ENCODE data around the gene IL15RA.
"Not testable (repeated sequence)": the region's sequence is repeated elsewhere in the genome, so short reads cannot be mapped to it uniquely, and the experiment has no call there.

IL15RA gene

DNA sequence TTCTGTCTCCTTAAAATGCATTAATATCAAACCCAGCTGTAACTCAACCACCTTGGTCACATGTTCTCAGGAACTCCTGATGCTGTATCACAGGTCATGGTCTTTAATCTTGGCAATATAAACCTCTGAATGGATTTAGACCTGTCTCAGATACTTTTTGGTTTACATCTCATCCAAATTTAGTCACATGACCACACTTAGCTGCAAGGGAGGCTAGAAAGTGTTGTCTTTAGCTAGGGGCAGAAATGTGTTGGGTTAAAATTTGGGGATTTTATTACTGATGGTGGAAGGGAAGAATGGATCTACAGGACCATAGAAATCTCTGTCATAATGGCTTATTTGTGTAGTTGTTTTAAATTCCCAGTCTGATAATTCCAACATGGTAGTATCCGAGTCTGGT lies 29.6 kb upstream of the IL15RA start:
- no peak overlapping the region for H3K4me2 ChIP-seq
- no peak for TF ChIP-seq Cebpa-rat (IDR thresholded peaks at IDR 0.05)
- no peaks in the 10 kb centered on the region for H4K20me1 ChIP-seq
- no peak overlapping the region for H3K4me3 ChIP-seq
- H3K36me3 ChIP-seq: no peaks in the 10 kb centered on the region
- peaks cover 33% of the 10 kb centered on the region for H3K9me3 ChIP-seq
- no peaks in the 10 kb centered on the region for H3K27me3 ChIP-seq
- no peak overlapping the region for H3K27ac ChIP-seq
- H3K9ac ChIP-seq: no peak overlapping the region
- peaks cover 11% of the 10 kb centered on the region for H3K4me1 ChIP-seq

DNA sequence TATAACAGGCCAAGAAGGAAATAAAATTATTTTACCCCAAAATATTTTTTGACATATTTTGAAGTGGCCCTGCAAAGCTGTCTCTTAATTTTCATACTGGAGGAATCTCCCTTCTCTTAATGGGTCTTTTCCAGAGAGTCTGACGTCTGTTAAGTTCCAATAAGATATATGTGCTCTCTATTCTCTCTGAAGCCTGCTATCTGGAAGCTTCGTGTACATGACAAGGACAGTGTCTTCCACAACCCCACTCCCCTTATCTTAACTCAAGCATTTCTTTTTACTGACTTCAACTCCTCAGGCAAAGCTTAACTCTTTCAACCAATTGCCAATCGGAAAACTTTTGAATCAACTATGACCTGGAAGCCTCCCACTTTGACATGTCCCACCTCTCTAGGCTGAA lies 29.2 kb upstream of the IL15RA start:
- H3K27ac ChIP-seq: no peak overlapping the region
- H3K9ac ChIP-seq: no peak overlapping the region
- H3K4me2 ChIP-seq: no peak overlapping the region
- H3K27me3 ChIP-seq: no peaks in the 10 kb centered on the region
- no peaks in the 10 kb centered on the region for H4K20me1 ChIP-seq
- peaks cover 33% of the 10 kb centered on the region for H3K9me3 ChIP-seq
- H3K4me3 ChIP-seq: no peak overlapping the region
- no peak for TF ChIP-seq Cebpa-rat (IDR thresholded peaks at IDR 0.05)
- peaks cover 10% of the 10 kb centered on the region for H3K4me1 ChIP-seq
- H3K36me3 ChIP-seq: no peaks in the 10 kb centered on the region

GRCh38 chr10:6005856-6006395 lies 28.6 kb upstream of the IL15RA start:
- TF ChIP-seq Cebpa-rat (IDR thresholded peaks at IDR 0.05): no peak
- Histone ChIP-seq H3K9me3 (peaks cover 33% of the 10 kb centered on the region), H3K4me3 (no peak overlapping the region), H3K4me1 (peaks cover 6% of the 10 kb centered on the region), H3K27ac (no peak overlapping the region), H3K27me3 (no peaks in the 10 kb centered on the region), H3K9ac (no peak overlapping the region), H3K4me2 (no peak overlapping the region), H3K36me3 (no peaks in the 10 kb centered on the region), H4K20me1 (no peaks in the 10 kb centered on the region)

DNA sequence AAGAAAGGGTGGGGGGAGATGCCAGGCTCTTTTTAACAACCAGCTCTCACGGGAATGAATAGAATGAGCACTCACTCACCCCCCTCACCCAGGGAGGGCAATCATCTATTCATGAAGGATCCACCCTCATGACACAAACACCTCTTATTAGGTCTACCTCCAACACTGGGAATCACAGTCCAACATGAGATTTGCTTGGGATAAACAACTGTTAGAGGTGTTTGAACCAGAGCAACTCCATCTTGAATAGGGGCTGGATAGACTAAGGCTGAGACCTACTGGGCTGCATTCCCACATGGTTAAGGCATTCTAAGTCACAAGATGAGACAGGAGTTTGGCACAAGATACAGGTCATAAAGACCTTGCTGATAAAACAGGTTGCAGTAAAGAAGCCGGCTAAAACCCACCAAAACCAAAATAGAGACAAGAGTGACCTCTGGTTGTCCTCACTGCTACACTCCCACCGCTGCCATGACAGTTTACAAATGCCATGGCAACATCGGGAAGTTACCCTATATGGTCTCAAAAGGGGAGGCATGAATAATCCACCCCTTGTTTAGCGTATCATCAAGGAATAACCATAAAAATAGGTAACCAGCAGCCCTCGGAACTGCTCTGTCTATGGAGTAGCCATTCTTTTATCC lies 27.9 kb upstream of the IL15RA start:
- H3K4me2 ChIP-seq, H3K9ac ChIP-seq, H3K27ac ChIP-seq, H4K20me1 ChIP-seq, H3K4me1 ChIP-seq, H3K36me3 ChIP-seq, H3K27me3 ChIP-seq, H3K4me3 ChIP-seq: not testable (repeated sequence)
- peaks cover 33% of the 10 kb centered on the region for H3K9me3 ChIP-seq

DNA sequence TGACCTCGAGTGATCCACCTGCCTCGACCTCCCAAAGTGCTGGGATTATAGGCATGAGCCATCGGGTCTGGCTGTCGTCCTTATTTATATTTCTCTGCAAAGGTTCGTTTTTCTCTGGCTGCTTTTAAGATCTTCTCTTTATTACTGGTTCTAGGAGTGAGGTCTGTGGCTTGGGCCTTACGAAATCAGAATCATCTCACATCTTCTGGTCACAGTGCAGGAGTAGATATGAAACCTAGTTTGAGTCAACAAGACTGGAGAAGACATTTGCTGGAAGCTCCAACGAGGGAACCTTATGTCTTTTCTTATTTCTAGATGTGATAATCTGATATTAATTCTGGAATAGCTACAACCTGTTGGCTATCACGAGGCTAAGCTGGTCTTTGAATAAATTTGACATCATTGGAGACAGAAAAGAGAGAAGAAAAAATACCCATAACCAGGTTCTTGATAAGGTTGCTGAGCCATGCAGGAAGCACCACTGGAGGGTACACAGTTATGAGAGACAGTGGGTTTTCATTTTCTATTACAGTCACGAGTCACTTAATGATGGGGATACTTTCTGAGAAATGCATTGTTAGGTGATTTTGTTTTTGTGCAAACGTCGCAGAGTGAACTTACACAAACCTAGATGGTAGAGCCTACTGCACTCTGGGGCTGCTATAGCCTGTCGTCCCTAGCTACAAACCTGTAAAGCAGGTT lies 25.6 kb upstream of the IL15RA start:
- Histone ChIP-seq H3K36me3 (no peaks in the 10 kb centered on the region), H3K4me2 (no peak overlapping the region), H4K20me1 (no peaks in the 10 kb centered on the region), H3K9ac (no peak overlapping the region), H3K4me1 (peaks cover 6% of the 10 kb centered on the region; the same call in 1 of the 2 replicates), H3K27ac (no peak overlapping the region), H3K9me3 (peaks cover 14% of the 10 kb centered on the region), H3K27me3 (no peaks in the 10 kb centered on the region), H3K4me3 (no peak overlapping the region)
- no peak for TF ChIP-seq Cebpa-rat (IDR thresholded peaks at IDR 0.05)

- Histone ChIP-seq H3K9ac (no peak overlapping the region), H3K4me1 (peaks cover 6% of the 10 kb centered on the region; the same call in 1 of the 2 replicates), H4K20me1 (no peaks in the 10 kb centered on the region), H3K27ac (no peak overlapping the region), H3K27me3 (no peaks in the 10 kb centered on the region), H3K36me3 (no peaks in the 10 kb centered on the region), H3K4me2 (no peak overlapping the region), H3K9me3 (no peaks in the 10 kb centered on the region), H3K4me3 (no peak overlapping the region)
- TF ChIP-seq Cebpa-rat (IDR thresholded peaks at IDR 0.05): no peak
These were observed 22.3 kb upstream of the IL15RA start for GRCh38 chr10:5999440-6000165.

DNA sequence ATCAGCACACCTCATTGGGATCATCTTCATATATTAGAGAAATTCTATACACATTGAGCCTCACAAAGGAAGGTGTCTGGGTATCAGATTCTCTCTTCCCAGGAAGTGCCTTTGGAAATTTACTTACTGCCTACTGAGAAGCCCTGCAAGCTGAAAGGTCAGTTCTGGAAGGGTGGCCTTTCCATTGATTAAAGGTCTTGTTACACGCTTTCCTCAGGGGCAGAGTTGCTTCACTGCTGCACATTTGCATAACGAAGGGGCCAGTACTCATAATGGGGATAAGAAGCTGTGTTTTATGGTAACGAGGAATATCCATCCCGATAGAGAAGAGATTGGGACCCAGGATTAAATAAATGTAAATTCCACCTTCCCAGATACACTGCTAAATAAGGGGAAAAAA lies 19.4 kb upstream of the IL15RA start:
- H3K27ac ChIP-seq: no peak overlapping the region

GRCh38 chr10:5992398-5992797 lies 15.1 kb upstream of the IL15RA start:
- Histone ChIP-seq H3K27me3 (no peaks in the 10 kb centered on the region), H3K4me2 (no peak overlapping the region)

More for the DNA sequence above, 19.4 kb upstream of the IL15RA start:
- H3K4me1 ChIP-seq: peaks cover 4% of the 10 kb centered on the region; the same call in 1 of the 2 replicates
- no peaks in the 10 kb centered on the region for H3K27me3 ChIP-seq
- H3K4me2 ChIP-seq: no peak overlapping the region
- H3K9ac ChIP-seq: no peak overlapping the region
- H3K9me3 ChIP-seq: peaks cover 7% of the 10 kb centered on the region
- H3K36me3 ChIP-seq: no peaks in the 10 kb centered on the region
- H3K4me3 ChIP-seq: no peak overlapping the region
- no peak for TF ChIP-seq Cebpa-rat (IDR thresholded peaks at IDR 0.05)
- H4K20me1 ChIP-seq: no peaks in the 10 kb centered on the region

DNA sequence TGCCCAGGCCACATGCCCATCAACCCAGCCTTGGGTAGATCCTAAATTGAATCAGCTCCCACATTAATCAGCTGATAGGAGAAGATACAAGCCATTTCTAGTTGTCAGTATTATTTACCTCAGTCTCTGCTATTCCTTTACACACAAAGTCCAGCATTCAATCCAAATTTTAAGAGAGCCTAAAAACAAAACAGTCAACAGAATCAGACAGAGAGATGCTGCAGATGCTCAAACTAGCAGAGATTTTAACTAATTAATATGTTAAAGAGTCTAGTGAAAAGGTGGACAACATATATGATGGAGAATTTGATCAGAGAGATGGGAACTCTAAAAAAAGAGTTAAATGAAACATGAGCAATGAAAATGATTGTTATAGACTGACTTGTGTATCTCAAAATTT lies 14.4 kb upstream of the IL15RA start:
- no peaks in the 10 kb centered on the region for H3K4me1 ChIP-seq
- no peaks in the 10 kb centered on the region for H3K36me3 ChIP-seq
- no peak overlapping the region for H3K4me3 ChIP-seq
- H3K27ac ChIP-seq: no peak overlapping the region
- no peak overlapping the region for H3K4me2 ChIP-seq
- no peak overlapping the region for H3K9ac ChIP-seq
- H4K20me1 ChIP-seq: no peaks in the 10 kb centered on the region
- H3K9me3 ChIP-seq: peaks cover 14% of the 10 kb centered on the region
- no peaks in the 10 kb centered on the region for H3K27me3 ChIP-seq
- no peak for TF ChIP-seq Cebpa-rat (IDR thresholded peaks at IDR 0.05)

More at GRCh38 chr10:5992398-5992797, 15.1 kb upstream of the IL15RA start:
- Histone ChIP-seq H3K4me3 (no peak overlapping the region), H3K36me3 (no peaks in the 10 kb centered on the region), H4K20me1 (no peaks in the 10 kb centered on the region), H3K9ac (no peak overlapping the region), H3K27ac (no peak overlapping the region), H3K4me1 (no peaks in the 10 kb centered on the region), H3K9me3 (peaks cover 14% of the 10 kb centered on the region)
- no peak for TF ChIP-seq Cebpa-rat (IDR thresholded peaks at IDR 0.05)

- H3K4me2 ChIP-seq: no peak overlapping the region
- TF ChIP-seq Cebpa-rat (IDR thresholded peaks at IDR 0.05): no peak
- H3K4me1 ChIP-seq: 0 out of 2 replicates have a peak, but pooled peaks cover 5% of the 10 kb centered on the region
- H4K20me1 ChIP-seq: no peaks in the 10 kb centered on the region
- H3K36me3 ChIP-seq: no peaks in the 10 kb centered on the region
- H3K9me3 ChIP-seq: peaks cover 14% of the 10 kb centered on the region
- H3K27ac ChIP-seq: no peak overlapping the region
- no peaks in the 10 kb centered on the region for H3K27me3 ChIP-seq
- H3K4me3 ChIP-seq: no peak overlapping the region
- no peak overlapping the region for H3K9ac ChIP-seq
These were observed 12.4 kb upstream of the IL15RA start for GRCh38 chr10:5989756-5990155.
